MM.1S (cell line): ENCODE results near the gene PSAT1.

Experiments used
- DNase-seq: peaks from one replicate; pipeline ENCODE4 v3.0.0-alpha.2; 2015
- H2AFZ ChIP-seq: fragments of 300-600 bp; sonication (generic); 2 replicates; pipeline ENCODE4 v1.6.0; 2016; ENCODE audit warnings: antibody characterized with exemption, low read length
- H3F3A ChIP-seq: fragments of 300-600 bp; sonication (generic); 2 replicates; pipeline ENCODE4 v1.6.1; 2016; ENCODE audit warnings: mild to moderate bottlenecking, antibody characterized with exemption, low read length, moderate library complexity, mixed read lengths; ENCODE audit not compliant: insufficient read depth
- H3K27ac ChIP-seq: fragments of 300-600 bp; sonication (generic); 2 replicates; pipeline ENCODE4 v1.5.1; 2016; ENCODE audit warnings: mild to moderate bottlenecking, low read length
- H3K27me3 ChIP-seq: fragments of 300-600 bp; sonication (generic); replicated peaks from 2 replicates; pipeline ENCODE4 v1.6.0; 2016; ENCODE audit warnings: low read length; ENCODE audit not compliant: insufficient read depth
- H3K36me3 ChIP-seq: fragments of 300-600 bp; sonication (generic); replicated peaks from 2 replicates; pipeline ENCODE4 v1.6.1; 2016; ENCODE audit warnings: mild to moderate bottlenecking, low read length, mixed read lengths; ENCODE audit not compliant: insufficient read depth
- H3K4me1 ChIP-seq: fragments of 300-600 bp; sonication (generic); 2 replicates; pipeline ENCODE4 v1.6.1; 2016; ENCODE audit warnings: low read length, mixed read lengths
- H3K4me2 ChIP-seq: fragments of 300-600 bp; sonication (generic); 2 replicates; pipeline ENCODE4 v1.6.0; 2016; ENCODE audit warnings: low read depth, low read length
- H3K4me3 ChIP-seq: fragments of 300-600 bp; sonication (generic); 2 replicates; pipeline ENCODE4 v1.5.1; 2016; ENCODE audit warnings: low read length, mixed read lengths
- H3K79me2 ChIP-seq: fragments of 300-600 bp; sonication (generic); 2 replicates; pipeline ENCODE4 v1.6.1; 2016; ENCODE audit warnings: mixed run types, low read length, mixed read lengths
- H3K9ac ChIP-seq: fragments of 300-600 bp; sonication (generic); 2 replicates; pipeline ENCODE4 v1.6.1; 2016; ENCODE audit warnings: low read length, mixed read lengths
- H3K9me2 ChIP-seq: fragments of 300-600 bp; sonication (generic); replicated peaks from 2 replicates; pipeline ENCODE4 v1.6.1; 2016; ENCODE audit warnings: mild to moderate bottlenecking, low read length, mixed read lengths; ENCODE audit not compliant: insufficient read depth
- H3K9me3 ChIP-seq: fragments of 300-600 bp; sonication (generic); replicated peaks from 2 replicates; pipeline ENCODE4 v1.6.1; 2016; ENCODE audit warnings: mild to moderate bottlenecking, low read length, mixed read lengths; ENCODE audit not compliant: insufficient read depth
- H4K20me1 ChIP-seq: fragments of 300-600 bp; sonication (generic); 2 replicates; pipeline ENCODE4 v1.6.1; 2016; ENCODE audit warnings: mild to moderate bottlenecking, low read length, moderate library complexity, mixed read lengths; ENCODE audit not compliant: insufficient read depth
- EZH2 ChIP-seq: fragments of 300-600 bp; sonication (generic); optimal IDR thresholded peaks from 2 replicates; pipeline ENCODE3; 2017; ENCODE audit warnings: low read depth, mild to moderate bottlenecking, antibody characterized with exemption, low read length, mixed read lengths
- EZH2phosphoT487 ChIP-seq: fragments of 300-600 bp; sonication (generic); IDR thresholded peaks from 2 replicates; pipeline ENCODE4 v1.6.1; 2018; ENCODE audit warnings: antibody characterized with exemption, low read length
- TF ChIP-seq, protein P1 (sequence below): fragments of 300-600 bp; sonication (generic); IDR thresholded peaks from 2 replicates; pipeline ENCODE4 v1.5.1; 2016; ENCODE audit warnings: antibody characterized with exemption, low read length, mixed read lengths

The PSAT1 gene

DNA sequence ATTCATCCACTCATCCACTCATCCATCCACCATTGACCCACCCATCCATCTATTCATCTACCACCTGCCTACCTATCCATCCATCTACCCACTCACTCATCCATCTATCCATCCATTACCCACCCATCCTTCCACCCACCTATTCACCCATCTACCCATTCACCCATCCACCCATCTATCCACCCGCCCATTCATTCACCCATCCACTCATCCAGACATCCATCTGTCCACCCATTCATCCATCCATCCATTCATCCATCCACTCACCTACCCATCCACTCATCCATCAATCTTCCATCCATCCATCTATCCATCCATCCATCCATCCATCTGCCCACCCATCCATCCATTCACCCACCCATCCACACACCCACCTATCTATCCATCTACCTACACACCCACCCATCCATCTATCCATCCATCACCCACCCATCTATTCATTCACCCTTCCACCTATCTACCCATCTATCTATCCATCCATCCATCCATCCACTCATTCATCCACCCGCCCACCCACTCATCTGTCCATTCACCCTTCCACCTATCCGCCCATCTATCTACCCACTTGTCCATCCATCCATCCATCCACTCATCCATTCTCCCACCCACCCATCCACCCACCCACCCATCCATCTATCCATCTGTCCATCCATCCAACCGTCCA is 23.2 kb downstream of the PSAT1 start:
- Histone ChIP-seq H3K36me3 (no peaks in the 10 kb centered on the region; the same call in none of the 2 replicates), H3K27me3 (no peaks in the 10 kb centered on the region), H2AFZ (no peak overlapping the region)

DNA sequence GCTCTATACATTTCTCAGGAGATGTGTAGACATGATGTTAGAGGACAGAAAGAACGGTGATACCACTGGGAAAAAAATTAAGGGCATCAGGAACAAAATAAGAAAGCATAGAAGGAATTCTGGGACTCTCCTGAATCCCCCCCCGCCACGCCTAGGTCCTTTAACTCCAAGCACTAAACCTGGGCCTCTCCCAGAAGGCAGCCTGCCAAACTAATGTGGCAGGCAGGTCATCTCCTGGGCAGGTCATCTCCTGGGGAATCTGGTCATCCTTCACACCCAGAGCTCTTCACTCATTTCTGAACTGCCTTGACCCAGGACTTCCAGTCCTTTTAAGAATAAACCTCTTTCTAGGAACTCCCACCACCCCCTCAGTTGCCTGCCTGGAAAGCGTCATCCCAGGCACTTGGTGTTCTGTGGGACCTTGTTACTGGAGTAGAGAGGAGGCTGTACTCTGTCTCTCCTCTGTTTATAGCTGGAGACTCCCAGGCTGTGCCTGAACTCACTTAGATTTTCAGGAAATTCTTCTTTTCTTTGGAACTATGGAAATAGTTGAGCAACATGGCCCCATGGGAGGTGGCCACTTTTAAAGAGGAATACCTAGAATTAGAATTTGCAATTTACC is 24.1 kb downstream of the PSAT1 start:
- Histone ChIP-seq H3K79me2 (no peaks in the 10 kb centered on the region), H3K36me3 (no peaks in the 10 kb centered on the region; the same call in none of the 2 replicates), H3K9me2 (no peaks in the 10 kb centered on the region), H2AFZ (no peak overlapping the region), H3K27ac (no peak overlapping the region), H3K4me1 (no peaks in the 10 kb centered on the region), H3K4me3 (no peak overlapping the region), H4K20me1 (no peaks in the 10 kb centered on the region), H3K27me3 (no peaks in the 10 kb centered on the region), H3F3A (no peaks in the 10 kb centered on the region), H3K9ac (no peak overlapping the region), H3K4me2 (no peak overlapping the region), H3K9me3 (no peaks in the 10 kb centered on the region)
- no peak for DNase-seq
- TF ChIP-seq EZH2 = no peak
- TF ChIP-seq, protein P1, sequence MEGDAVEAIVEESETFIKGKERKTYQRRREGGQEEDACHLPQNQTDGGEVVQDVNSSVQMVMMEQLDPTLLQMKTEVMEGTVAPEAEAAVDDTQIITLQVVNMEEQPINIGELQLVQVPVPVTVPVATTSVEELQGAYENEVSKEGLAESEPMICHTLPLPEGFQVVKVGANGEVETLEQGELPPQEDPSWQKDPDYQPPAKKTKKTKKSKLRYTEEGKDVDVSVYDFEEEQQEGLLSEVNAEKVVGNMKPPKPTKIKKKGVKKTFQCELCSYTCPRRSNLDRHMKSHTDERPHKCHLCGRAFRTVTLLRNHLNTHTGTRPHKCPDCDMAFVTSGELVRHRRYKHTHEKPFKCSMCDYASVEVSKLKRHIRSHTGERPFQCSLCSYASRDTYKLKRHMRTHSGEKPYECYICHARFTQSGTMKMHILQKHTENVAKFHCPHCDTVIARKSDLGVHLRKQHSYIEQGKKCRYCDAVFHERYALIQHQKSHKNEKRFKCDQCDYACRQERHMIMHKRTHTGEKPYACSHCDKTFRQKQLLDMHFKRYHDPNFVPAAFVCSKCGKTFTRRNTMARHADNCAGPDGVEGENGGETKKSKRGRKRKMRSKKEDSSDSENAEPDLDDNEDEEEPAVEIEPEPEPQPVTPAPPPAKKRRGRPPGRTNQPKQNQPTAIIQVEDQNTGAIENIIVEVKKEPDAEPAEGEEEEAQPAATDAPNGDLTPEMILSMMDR = no peak
- TF ChIP-seq EZH2phosphoT487 = no peak

More for the DNA sequence above, 23.2 kb downstream of the PSAT1 start:
- no peaks in the 10 kb centered on the region for H3F3A ChIP-seq
- no peak overlapping the region for H3K9ac ChIP-seq
- no peaks in the 10 kb centered on the region for H4K20me1 ChIP-seq
- H3K9me2 ChIP-seq = no peaks in the 10 kb centered on the region
- no peaks in the 10 kb centered on the region for H3K4me1 ChIP-seq
- H3K9me3 ChIP-seq = no peaks in the 10 kb centered on the region
- no peak for TF ChIP-seq EZH2phosphoT487
- no peak for TF ChIP-seq EZH2
- TF ChIP-seq, protein P1 = no peak
- H3K27ac ChIP-seq = no peak overlapping the region
- H3K79me2 ChIP-seq = no peaks in the 10 kb centered on the region
- no peak overlapping the region for H3K4me3 ChIP-seq
- no peak for DNase-seq
- H3K4me2 ChIP-seq = no peak overlapping the region

DNA sequence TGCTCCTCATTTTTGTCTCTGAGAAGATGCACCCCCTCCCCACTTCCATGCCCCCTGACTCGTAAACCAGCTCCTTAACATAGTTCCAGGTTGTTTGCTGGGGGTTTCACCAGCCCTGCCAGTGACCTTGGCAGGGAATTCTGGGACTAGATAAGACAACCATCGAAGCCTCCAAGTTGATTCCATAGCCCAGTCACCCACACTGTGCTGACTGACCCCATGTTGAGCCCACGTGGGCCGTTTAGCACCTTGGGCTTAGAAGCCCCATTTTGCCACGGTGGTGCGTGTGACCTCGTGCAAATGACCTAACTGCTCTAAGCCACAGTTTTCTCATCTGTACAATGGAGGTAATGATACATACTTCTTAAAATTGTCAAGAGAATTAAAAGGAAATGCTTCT is 24.6 kb downstream of the PSAT1 start:
- Histone ChIP-seq H3K9ac (no peak overlapping the region), H3K79me2 (no peaks in the 10 kb centered on the region), H3F3A (no peaks in the 10 kb centered on the region), H3K27me3 (no peaks in the 10 kb centered on the region), H3K4me1 (no peaks in the 10 kb centered on the region), H3K9me3 (no peaks in the 10 kb centered on the region), H3K4me2 (no peak overlapping the region), H3K9me2 (no peaks in the 10 kb centered on the region), H3K36me3 (no peaks in the 10 kb centered on the region; the same call in none of the 2 replicates), H2AFZ (no peak overlapping the region), H3K27ac (no peak overlapping the region), H3K4me3 (no peak overlapping the region), H4K20me1 (no peaks in the 10 kb centered on the region)
- TF ChIP-seq EZH2phosphoT487 = no peak
- no peak for TF ChIP-seq EZH2
- TF ChIP-seq, protein P1 = no peak
- no peak for DNase-seq
